Measurements from ENCODE around the gene PDE10A. TPM values are rescaled to one million over a fixed set of nuclear protein-coding genes. Genes with fewer than 3 reads are reported as not detected.

PDE10A gene
- total RNA-seq, 1 donor, result 12.7 TPM

GRCh38 chr6:165701564-165702354 is 38.7 kb upstream of the PDE10A start:
- no peak for TF ChIP-seq CTCF (IDR thresholded peaks at IDR 0.05; ENCODE audit: insufficient read depth, low read length)
- no peak for DNase-seq (ENCODE audit: low read depth)
- H3K4me3 ChIP-seq (ENCODE audit: low read depth, low read length), result no peak overlapping the region

- no peak overlapping the region for H3K4me3 ChIP-seq (ENCODE audit: low read depth, low read length)
- no peak for TF ChIP-seq CTCF (IDR thresholded peaks at IDR 0.05; ENCODE audit: insufficient read depth, low read length)
- DNase-seq (ENCODE audit: low read depth), result peak; percentile 63
These were observed 38.0 kb upstream of the PDE10A start for GRCh38 chr6:165701005-165701404.

- TF ChIP-seq CTCF (IDR thresholded peaks at IDR 0.05; ENCODE audit: insufficient read depth, low read length), result no peak
- no peak overlapping the region for H3K4me3 ChIP-seq (ENCODE audit: low read depth, low read length)
These were observed 35.8 kb upstream of the PDE10A start for GRCh38 chr6:165698868-165699267.

GRCh38 chr6:165697171-165697570 is 34.1 kb upstream of the PDE10A start:
- peak; percentile 69 for DNase-seq (ENCODE audit: low read depth)
- no peak overlapping the region for H3K4me3 ChIP-seq (ENCODE audit: low read depth, low read length)
- no peak for TF ChIP-seq CTCF (IDR thresholded peaks at IDR 0.05; ENCODE audit: insufficient read depth, low read length)

More at GRCh38 chr6:165698868-165699267, 35.8 kb upstream of the PDE10A start:
- DNase-seq (ENCODE audit: low read depth), result no peak

- DNase-seq (ENCODE audit: low read depth), result no peak
- no peak for TF ChIP-seq CTCF (IDR thresholded peaks at IDR 0.05; ENCODE audit: insufficient read depth, low read length)
- no peak overlapping the region for H3K4me3 ChIP-seq (ENCODE audit: low read depth, low read length)
These were observed 32.9 kb upstream of the PDE10A start for GRCh38 chr6:165695722-165696515.

- no peak for DNase-seq (ENCODE audit: low read depth)
- no peak for TF ChIP-seq CTCF (IDR thresholded peaks at IDR 0.05; ENCODE audit: insufficient read depth, low read length)
- H3K4me3 ChIP-seq (ENCODE audit: low read depth, low read length), result no peak overlapping the region
These were observed 31.3 kb upstream of the PDE10A start for GRCh38 chr6:165694296-165694695.

All from fibroblast of the aortic adventitia (primary cell).